Measurements from ENCODE around the gene C4orf33. TPM values are rescaled to one million over a fixed set of nuclear protein-coding genes. Genes with fewer than 3 reads are reported as not detected.

C4orf33 gene
- total RNA-seq, 1 experiment from 2014 or later, result 6.2 TPM

GRCh38 chr4:129087516-129087915 lies 8.4 kb upstream of the C4orf33 start:
- TF ChIP-seq CTCF (IDR thresholded peaks at IDR 0.05; ENCODE audit: insufficient read depth in 1 of 2, low read depth in 1 of 2, low read length in 1 of 2, severe bottlenecking in 1 of 2, unreplicated experiment in 1 of 2), result no peak
- CTCF ChIA-PET, result no interaction called here
- Mint-ChIP-seq H3K36me3 (ENCODE audit: insufficient read depth, unreplicated experiment) (no peaks in the 10 kb centered on the region), H3K4me1 (ENCODE audit: low read depth, unreplicated experiment) (no peaks in the 10 kb centered on the region), H3K27ac (ENCODE audit: unreplicated experiment) (no peak overlapping the region), H3K9me3 (ENCODE audit: unreplicated experiment) (no peaks in the 10 kb centered on the region), H3K4me3 (ENCODE audit: unreplicated experiment) (no peak overlapping the region), H3K27me3 (ENCODE audit: insufficient read depth, unreplicated experiment) (no peaks in the 10 kb centered on the region)
- POLR2A ChIA-PET, result no interaction called here
- BruUV-seq (replicated peaks), result no TSS peak
- intact Hi-C loops (cut with micrococcal nuclease; ENCODE audit: unreplicated experiment), result no loop called here
- H3K27me3 ChIP-seq (replicated peaks; ENCODE audit: control insufficient read depth, insufficient read depth, low read length), result no peaks in the 10 kb centered on the region
- peaks cover 11% of the 10 kb centered on the region; the same call in 1 of the 2 replicates for H3K4me1 ChIP-seq
- no peaks in the 10 kb centered on the region for H3K36me3 ChIP-seq (ENCODE audit: control insufficient read depth, insufficient read depth, low read length)
- DNase-seq, result no peak
- H3K9me3 ChIP-seq, result no peaks in the 10 kb centered on the region
- H3K4me3 ChIP-seq (ENCODE audit: low read depth, low read length), result no peak overlapping the region

- H3K36me3 ChIP-seq (ENCODE audit: control insufficient read depth, insufficient read depth, low read length), result no peaks in the 10 kb centered on the region
- Mint-ChIP-seq H3K4me3 (ENCODE audit: unreplicated experiment) (no peak overlapping the region), H3K36me3 (ENCODE audit: insufficient read depth, unreplicated experiment) (no peaks in the 10 kb centered on the region), H3K27ac (ENCODE audit: unreplicated experiment) (no peak overlapping the region), H3K4me1 (ENCODE audit: low read depth, unreplicated experiment) (peaks cover 8% of the 10 kb centered on the region), H3K9me3 (ENCODE audit: unreplicated experiment) (no peaks in the 10 kb centered on the region), H3K27me3 (ENCODE audit: insufficient read depth, unreplicated experiment) (no peaks in the 10 kb centered on the region)
- BruUV-seq (replicated peaks), result TSS peak; percentile 66
- TF ChIP-seq CTCF (IDR thresholded peaks at IDR 0.05; ENCODE audit: insufficient read depth in 1 of 2, low read depth in 1 of 2, low read length in 1 of 2, severe bottlenecking in 1 of 2, unreplicated experiment in 1 of 2), result no peak
- CTCF ChIA-PET, result interaction anchor here (1.3 kb wide), 1 partner anchor 1127 kb away, joined by 3 read pairs; the partner anchor contains the start of gene ABHD18
- peaks cover 11% of the 10 kb centered on the region; the same call in 1 of the 2 replicates for H3K4me1 ChIP-seq
- no peaks in the 10 kb centered on the region for H3K9me3 ChIP-seq
- peak overlapping the region; percentile 80 for H3K4me3 ChIP-seq (ENCODE audit: low read depth, low read length)
- no peak for DNase-seq
- intact Hi-C loops (cut with micrococcal nuclease; ENCODE audit: unreplicated experiment), result loop anchor here (5.0 to 10.0 kb wide), 3 partner anchors 45 to 1030 kb away; partner anchors contain the start of gene LARP1B
- H3K27me3 ChIP-seq (replicated peaks; ENCODE audit: control insufficient read depth, insufficient read depth, low read length), result no peaks in the 10 kb centered on the region
- POLR2A ChIA-PET, result interaction anchor here (1.0 kb wide), 1 partner anchor 280 kb away, joined by 3 read pairs; no protein-coding TSS in a partner anchor
Measured at GRCh38 chr4:129092631-129093190, 3.2 kb upstream of the C4orf33 start.

GRCh38 chr4:129093191-129093920 lies 2.6 kb upstream of the C4orf33 start, which contains the start of gene SCLT1:
TSS of gene SCLT1 (minus strand) at chr4:129093539. CDS start at chr4:129093103, 436 bp downstream.
- no peaks in the 10 kb centered on the region for H3K27me3 Mint-ChIP-seq (ENCODE audit: insufficient read depth, unreplicated experiment)
- H3K27me3 ChIP-seq (replicated peaks; ENCODE audit: control insufficient read depth, insufficient read depth, low read length), result no peaks in the 10 kb centered on the region
- no peaks in the 10 kb centered on the region for H3K36me3 ChIP-seq (ENCODE audit: control insufficient read depth, insufficient read depth, low read length)
- peaks cover 11% of the 10 kb centered on the region; the same call in 1 of the 2 replicates for H3K4me1 ChIP-seq
- CTCF ChIA-PET, result interaction anchor here (1.3 kb wide), 1 partner anchor 1128 kb away, joined by 3 read pairs; the partner anchor contains the start of gene ABHD18
- intact Hi-C loops (cut with micrococcal nuclease; ENCODE audit: unreplicated experiment), result loop anchor here (5.0 to 10.0 kb wide), 3 partner anchors 46 to 1031 kb away; partner anchors contain the start of gene LARP1B
- H3K9me3 ChIP-seq, result no peaks in the 10 kb centered on the region
- no peaks in the 10 kb centered on the region for H3K36me3 Mint-ChIP-seq (ENCODE audit: insufficient read depth, unreplicated experiment)
- no peaks in the 10 kb centered on the region for H3K9me3 Mint-ChIP-seq (ENCODE audit: unreplicated experiment)
- no peak within 1 kb of the TSS for H3K4me3 Mint-ChIP-seq (ENCODE audit: unreplicated experiment)
- BruUV-seq (replicated peaks), result no TSS peak
- peak within 1 kb of the TSS; percentile 80 for H3K4me3 ChIP-seq (ENCODE audit: low read depth, low read length)
- TF ChIP-seq CTCF (IDR thresholded peaks at IDR 0.05; ENCODE audit: insufficient read depth in 1 of 2, low read depth in 1 of 2, low read length in 1 of 2, severe bottlenecking in 1 of 2, unreplicated experiment in 1 of 2), result no peak
- peak; percentile 97 for DNase-seq
- no peak within 1 kb of the TSS for H3K27ac Mint-ChIP-seq (ENCODE audit: unreplicated experiment)
- peaks cover 8% of the 10 kb centered on the region for H3K4me1 Mint-ChIP-seq (ENCODE audit: low read depth, unreplicated experiment)
- POLR2A ChIA-PET, result interaction anchor here (0.6 to 1.0 kb wide), 3 partner anchors 281 to 548 kb away, joined by 3 to 5 read pairs (median 3); no protein-coding TSS in a partner anchor

All from Caco-2 (cell line).